ENCODE results near the gene AK5. TPM values are rescaled to one million over a fixed set of nuclear protein-coding genes. Genes with fewer than 3 reads are reported as not detected.
"Not testable (repeated sequence)": the region's sequence is repeated elsewhere in the genome, so short reads cannot be mapped to it uniquely, and the experiment has no call there.

AK5 gene
- total and polyA plus RNA-seq, 9 donors = 5.3 to 10.3 (median 9.0) TPM

- Histone ChIP-seq H3K4me3 (ENCODE audit: low read length) (no peak overlapping the region), H3K36me3 (ENCODE audit: control insufficient read depth, insufficient read depth, low read length) (no peaks in the 10 kb centered on the region), H3K9me3 (replicated peaks; ENCODE audit: control insufficient read depth, low read depth, low read length) (no peaks in the 10 kb centered on the region), H3K27me3 (ENCODE audit: control insufficient read depth, insufficient read depth, low read length) (no peaks in the 10 kb centered on the region), H3K27ac (ENCODE audit: low read length) (no peak overlapping the region), H3K4me1 (ENCODE audit: control insufficient read depth, insufficient read depth, low read length) (peaks cover 23% of the 10 kb centered on the region)
- no peak for DNase-seq
- WGBS (ENCODE audit: insufficient coverage) = 92% methylated on average over 2 of the region's 2 CpGs
Observed at GRCh38 chr1:77509898-77510297, 228.1 kb downstream of the AK5 start.

DNA sequence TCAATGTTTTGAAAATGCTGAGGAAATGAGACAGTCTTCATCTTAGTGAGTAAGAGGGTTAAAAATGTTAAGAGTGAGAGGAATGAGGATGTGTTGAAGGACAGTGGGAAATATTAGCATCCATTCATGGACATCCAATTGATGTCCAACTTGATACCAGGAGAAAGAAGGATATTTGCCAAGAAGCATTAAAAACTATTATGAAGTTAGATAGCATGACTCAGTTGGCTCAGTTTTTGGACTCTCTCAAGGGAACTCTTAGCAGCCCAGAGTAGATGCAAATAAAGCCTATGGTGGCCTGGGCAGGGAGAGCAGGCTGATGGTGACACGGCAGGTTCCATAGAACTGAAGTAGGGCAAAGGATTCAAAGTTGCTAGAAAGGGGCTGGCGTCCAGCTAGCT, 229.6 kb downstream of the AK5 start:
- Histone ChIP-seq H3K9me3 (replicated peaks; ENCODE audit: control insufficient read depth, low read depth, low read length) (no peaks in the 10 kb centered on the region), H3K27ac (ENCODE audit: low read length) (peak overlapping the region; percentile 58), H3K27me3 (ENCODE audit: control insufficient read depth, insufficient read depth, low read length) (no peaks in the 10 kb centered on the region), H3K4me3 (ENCODE audit: low read length) (no peak overlapping the region), H3K36me3 (ENCODE audit: control insufficient read depth, insufficient read depth, low read length) (no peaks in the 10 kb centered on the region), H3K4me1 (ENCODE audit: control insufficient read depth, insufficient read depth, low read length) (peaks cover 32% of the 10 kb centered on the region)
- DNase-seq = peak; percentile 61
- 73% methylated on average over 2 of the region's 2 CpGs for WGBS (ENCODE audit: insufficient coverage)

DNA sequence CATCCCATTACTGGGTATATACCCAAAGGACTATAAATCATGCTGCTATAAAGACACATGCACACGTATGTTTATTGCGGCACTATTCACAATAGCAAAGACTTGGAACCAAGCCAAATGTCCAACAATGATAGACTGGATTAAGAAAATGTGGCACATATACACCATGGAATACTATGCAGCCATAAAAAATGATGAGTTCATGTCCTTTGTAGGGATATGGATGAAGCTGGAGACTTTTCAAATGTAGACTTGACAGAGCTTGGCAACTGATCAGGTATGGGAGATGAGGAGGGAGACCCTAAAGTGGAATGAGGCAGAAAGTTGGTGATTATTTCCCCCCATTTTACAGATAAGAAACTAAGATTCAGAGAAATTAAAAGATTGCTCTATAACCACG, 230.8 kb downstream of the AK5 start:
- H3K36me3 ChIP-seq (ENCODE audit: control insufficient read depth, insufficient read depth, low read length); DNase-seq; H3K9me3 ChIP-seq (replicated peaks; ENCODE audit: control insufficient read depth, low read depth, low read length); H3K27me3 ChIP-seq (ENCODE audit: control insufficient read depth, insufficient read depth, low read length); H3K4me3 ChIP-seq (ENCODE audit: low read length); H3K27ac ChIP-seq (ENCODE audit: low read length): not testable (repeated sequence)
- WGBS (ENCODE audit: insufficient coverage) = no CpG with 5 or more reads among the region's 3 CpGs
- peaks cover 33% of the 10 kb centered on the region for H3K4me1 ChIP-seq (ENCODE audit: control insufficient read depth, insufficient read depth, low read length)

DNA sequence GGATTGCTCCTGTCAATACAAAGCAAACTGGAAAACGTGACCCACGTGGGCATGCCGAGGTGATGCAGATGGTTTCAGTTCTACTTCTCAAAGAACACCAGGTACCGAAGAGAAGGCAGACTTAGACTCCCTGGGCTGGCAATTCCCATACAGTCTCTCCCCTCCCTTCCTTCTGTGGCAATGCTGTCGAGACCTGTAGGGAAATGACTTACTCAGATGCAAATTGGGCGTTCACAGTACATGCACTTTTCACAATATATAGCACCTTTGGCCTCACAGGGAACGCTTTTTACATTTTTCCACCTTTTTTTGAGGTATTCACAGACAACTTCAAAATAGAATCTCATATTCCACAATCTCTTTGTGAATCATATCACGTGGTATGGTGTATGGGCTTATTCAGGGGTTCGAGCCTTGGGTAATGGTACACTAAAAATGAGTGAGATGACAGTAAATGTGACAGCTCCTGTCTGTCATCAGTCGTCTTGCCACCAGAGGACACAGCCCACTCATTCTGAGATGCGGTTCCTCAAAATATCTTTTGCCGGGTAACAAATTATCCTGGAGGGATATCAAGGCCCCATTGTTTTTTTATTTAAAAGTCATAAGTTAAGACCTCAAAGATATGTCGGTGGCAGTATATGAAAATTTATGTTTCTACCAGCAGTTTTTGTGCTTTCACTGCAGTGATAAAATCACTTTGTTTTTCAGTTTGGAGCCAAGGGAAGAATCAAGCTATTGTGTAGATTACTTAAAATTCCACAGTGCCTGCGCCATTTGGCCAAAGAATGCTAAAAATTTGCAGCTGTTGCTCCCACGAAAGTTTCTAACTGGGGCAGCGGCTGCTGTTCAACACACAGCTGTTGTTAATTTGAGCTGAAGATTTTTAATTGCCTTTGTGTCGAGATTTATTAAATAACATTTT, 232.3 kb downstream of the AK5 start:
- H3K36me3 ChIP-seq (ENCODE audit: control insufficient read depth, insufficient read depth, low read length) = no peaks in the 10 kb centered on the region
- 41% methylated on average over 8 of the region's 17 CpGs for WGBS (ENCODE audit: insufficient coverage)
- H3K27me3 ChIP-seq (ENCODE audit: control insufficient read depth, insufficient read depth, low read length) = no peaks in the 10 kb centered on the region
- DNase-seq = peak; percentile 94
- no peak overlapping the region for H3K4me3 ChIP-seq (ENCODE audit: low read length)
- H3K4me1 ChIP-seq (ENCODE audit: control insufficient read depth, insufficient read depth, low read length) = peaks cover 29% of the 10 kb centered on the region
- H3K27ac ChIP-seq (ENCODE audit: low read length) = peak overlapping the region; percentile 87
- peaks cover 3% of the 10 kb centered on the region for H3K9me3 ChIP-seq (replicated peaks; ENCODE audit: control insufficient read depth, low read depth, low read length)

GRCh38 chr1:77514921-77515776, 233.3 kb downstream of the AK5 start:
- H3K27me3 ChIP-seq (ENCODE audit: control insufficient read depth, insufficient read depth, low read length) = no peaks in the 10 kb centered on the region
- peaks cover 27% of the 10 kb centered on the region for H3K4me1 ChIP-seq (ENCODE audit: control insufficient read depth, insufficient read depth, low read length)
- no peaks in the 10 kb centered on the region for H3K36me3 ChIP-seq (ENCODE audit: control insufficient read depth, insufficient read depth, low read length)
- peaks cover 3% of the 10 kb centered on the region for H3K9me3 ChIP-seq (replicated peaks; ENCODE audit: control insufficient read depth, low read depth, low read length)
- peak; percentile 62 for DNase-seq
- H3K4me3 ChIP-seq (ENCODE audit: low read length) = no peak overlapping the region
- 6% methylated on average over 7 of the region's 10 CpGs for WGBS (ENCODE audit: insufficient coverage)
- H3K27ac ChIP-seq (ENCODE audit: low read length) = peak overlapping the region; percentile 87

DNA sequence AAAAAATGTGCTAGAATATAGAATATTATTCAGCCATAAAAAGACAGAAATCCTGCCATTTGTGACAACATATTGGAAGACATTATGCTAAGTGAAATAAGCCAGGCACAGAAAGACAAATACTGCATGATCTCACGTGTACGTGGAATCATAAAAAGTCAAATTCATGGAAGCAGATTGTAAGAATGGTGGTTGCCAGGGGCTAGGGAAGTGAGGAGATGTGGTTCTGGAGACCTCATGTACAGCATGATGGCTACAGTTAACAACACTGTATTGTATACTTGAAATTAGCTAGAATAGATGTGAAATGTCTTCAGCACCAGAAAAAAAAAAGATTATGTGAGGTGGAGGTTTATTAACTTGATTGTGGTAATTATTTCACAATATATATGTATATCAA, 234.3 kb downstream of the AK5 start:
- Histone ChIP-seq H3K4me3 (ENCODE audit: low read length) (no peak overlapping the region), H3K36me3 (ENCODE audit: control insufficient read depth, insufficient read depth, low read length) (no peaks in the 10 kb centered on the region), H3K27me3 (ENCODE audit: control insufficient read depth, insufficient read depth, low read length) (no peaks in the 10 kb centered on the region), H3K4me1 (ENCODE audit: control insufficient read depth, insufficient read depth, low read length) (peaks cover 27% of the 10 kb centered on the region), H3K27ac (ENCODE audit: low read length) (peak overlapping the region; percentile 87), H3K9me3 (replicated peaks; ENCODE audit: control insufficient read depth, low read depth, low read length) (peaks cover 3% of the 10 kb centered on the region)
- WGBS (ENCODE audit: insufficient coverage) = 55% methylated on average over 2 of the region's 2 CpGs
- DNase-seq = no peak

DNA sequence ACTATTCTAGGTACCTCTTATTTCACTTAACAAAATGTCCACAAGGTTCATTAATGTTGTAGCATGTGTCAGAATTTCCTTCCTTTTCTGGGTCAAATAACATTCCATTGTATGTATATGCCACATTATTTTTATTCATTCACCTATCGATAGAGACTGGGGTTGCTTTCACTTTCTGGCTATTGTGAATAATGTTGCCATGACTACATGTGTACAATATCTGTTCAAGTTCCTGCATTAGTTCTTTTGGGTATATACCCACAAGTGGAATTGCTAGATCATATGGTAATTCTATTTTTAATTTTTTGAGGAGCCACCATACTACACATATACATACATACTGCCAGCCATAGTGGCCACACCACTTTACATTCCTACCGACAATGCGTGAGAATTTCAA, 242.2 kb downstream of the AK5 start:
- Histone ChIP-seq H3K27me3 (ENCODE audit: control insufficient read depth, insufficient read depth, low read length) (no peaks in the 10 kb centered on the region), H3K27ac (ENCODE audit: low read length) (no peak overlapping the region), H3K4me1 (ENCODE audit: control insufficient read depth, insufficient read depth, low read length) (no peaks in the 10 kb centered on the region), H3K9me3 (replicated peaks; ENCODE audit: control insufficient read depth, low read depth, low read length) (no peaks in the 10 kb centered on the region), H3K36me3 (ENCODE audit: control insufficient read depth, insufficient read depth, low read length) (no peaks in the 10 kb centered on the region), H3K4me3 (ENCODE audit: low read length) (no peak overlapping the region)
- WGBS (ENCODE audit: insufficient coverage) = no CpG with 5 or more reads among the region's 3 CpGs
- no peak for DNase-seq

GRCh38 chr1:77531149-77531548, 249.3 kb downstream of the AK5 start:
- DNase-seq; H3K9me3 ChIP-seq (replicated peaks; ENCODE audit: control insufficient read depth, low read depth, low read length): not testable (repeated sequence)
- WGBS (ENCODE audit: insufficient coverage) = 100% methylated on average over 6 of the region's 8 CpGs

DNA sequence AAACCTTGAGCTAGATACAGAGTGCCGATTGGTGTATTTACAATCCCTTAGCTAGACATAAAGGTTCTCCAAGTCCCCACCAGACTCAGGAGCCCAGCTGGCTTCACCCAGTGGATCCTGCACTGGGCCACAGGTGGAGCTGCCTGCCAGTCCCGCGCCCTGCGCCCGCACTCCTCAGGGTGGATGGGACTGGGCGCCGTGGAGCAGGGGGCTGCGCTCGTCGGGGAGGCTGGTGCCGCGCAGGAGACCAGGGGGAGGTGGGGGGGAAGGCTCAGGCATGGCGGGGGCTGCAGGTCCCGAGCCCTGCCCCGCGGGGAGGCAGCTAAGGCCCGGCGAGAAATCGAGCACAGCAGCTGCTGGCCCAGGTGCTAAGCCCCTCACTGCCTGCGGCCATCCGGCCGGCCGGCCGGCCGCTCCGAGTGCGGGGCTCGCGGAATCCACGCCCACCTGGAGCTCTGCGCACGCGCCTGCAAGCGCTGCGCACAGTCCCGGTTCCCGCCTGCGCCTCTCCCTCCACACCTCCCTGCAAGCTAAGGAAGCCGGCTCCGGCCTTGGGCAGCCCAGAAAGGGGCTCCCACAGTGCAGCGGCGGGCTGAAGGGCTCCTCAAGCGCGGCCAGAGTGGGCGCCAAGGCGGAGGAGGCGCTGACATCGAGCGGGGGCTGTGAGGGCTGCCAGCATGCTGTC, 249.9 kb downstream of the AK5 start:
- WGBS (ENCODE audit: insufficient coverage) = 95% methylated on average over 14 of the region's 49 CpGs
- not testable (repeated sequence) for H3K9me3 ChIP-seq (replicated peaks; ENCODE audit: control insufficient read depth, low read depth, low read length); H3K36me3 ChIP-seq (ENCODE audit: control insufficient read depth, insufficient read depth, low read length); DNase-seq; H3K4me1 ChIP-seq (ENCODE audit: control insufficient read depth, insufficient read depth, low read length); H3K27me3 ChIP-seq (ENCODE audit: control insufficient read depth, insufficient read depth, low read length); H3K27ac ChIP-seq (ENCODE audit: low read length); H3K4me3 ChIP-seq (ENCODE audit: low read length)

More at GRCh38 chr1:77531149-77531548, 249.3 kb downstream of the AK5 start:
- H3K27ac ChIP-seq (ENCODE audit: low read length); H3K4me3 ChIP-seq (ENCODE audit: low read length); H3K27me3 ChIP-seq (ENCODE audit: control insufficient read depth, insufficient read depth, low read length); H3K4me1 ChIP-seq (ENCODE audit: control insufficient read depth, insufficient read depth, low read length); H3K36me3 ChIP-seq (ENCODE audit: control insufficient read depth, insufficient read depth, low read length): not testable (repeated sequence)

DNA sequence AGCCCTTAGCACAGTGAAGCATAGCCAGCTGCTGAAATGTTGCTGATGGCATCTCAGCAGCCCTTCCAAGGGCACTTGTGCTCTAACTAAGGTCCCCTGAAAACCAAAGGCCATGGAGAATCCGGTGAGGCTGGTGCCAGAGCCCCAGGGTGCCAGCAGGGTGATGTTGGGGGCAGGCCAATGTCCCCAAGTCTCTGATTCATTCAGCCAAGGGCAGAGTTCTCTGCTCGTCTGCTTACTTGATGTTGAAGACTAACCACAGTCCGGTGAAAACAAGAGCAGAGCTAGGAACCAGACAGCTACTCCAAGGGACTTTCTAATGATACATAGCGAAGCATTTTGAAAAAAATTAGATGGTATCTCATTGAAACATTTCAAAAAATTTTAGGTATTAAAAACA, 250.8 kb downstream of the AK5 start:
- WGBS (ENCODE audit: insufficient coverage) = 86% methylated on average over 1 of the region's 4 CpGs
- Histone ChIP-seq H3K27me3 (ENCODE audit: control insufficient read depth, insufficient read depth, low read length) (no peaks in the 10 kb centered on the region), H3K36me3 (ENCODE audit: control insufficient read depth, insufficient read depth, low read length) (no peaks in the 10 kb centered on the region), H3K9me3 (replicated peaks; ENCODE audit: control insufficient read depth, low read depth, low read length) (no peaks in the 10 kb centered on the region), H3K27ac (ENCODE audit: low read length) (no peak overlapping the region), H3K4me3 (ENCODE audit: low read length) (no peak overlapping the region), H3K4me1 (ENCODE audit: control insufficient read depth, insufficient read depth, low read length) (peaks cover 5% of the 10 kb centered on the region)
- no peak for DNase-seq

Measured in muscle of leg (tissue), 11 donors.